Tibial nerve (tissue), 4 donors: ENCODE measurements around the gene NIF3L1.
"Not testable (repeated sequence)": the region's sequence is repeated elsewhere in the genome, so short reads cannot be mapped to it uniquely, and the experiment has no call there.

Experiments used
- CTCF ChIP-seq, 5 experiments: fragments of 200-600 bp in 3 of 5; fragments of 450-650 bp in 2 of 5; sonication (generic) in 3 of 5; IDR thresholded peaks; one replicate each; pipeline ENCODE4 v1.5.1; 2016 to 2019; ENCODE audit warnings: antibody characterized with exemption in 5 of 5, mild to moderate bottlenecking in 3 of 5, moderate library complexity in 2 of 5
- EP300 ChIP-seq, 2 donors: sonication (generic); formaldehyde crosslinking; IDR thresholded peaks; one replicate each; pipeline ENCODE4 v1.6.1; 2017; ENCODE audit warnings: antibody characterized with exemption in 2 of 2, mild to moderate bottlenecking in 1 of 2
- POLR2A ChIP-seq, 2 donors: fragments of 450-650 bp; IDR thresholded peaks; one replicate each; pipeline ENCODE4 v1.6.1; 2017; ENCODE audit warnings: antibody characterized with exemption in 2 of 2, mild to moderate bottlenecking in 2 of 2, moderate library complexity in 2 of 2

GRCh38 chr2:200881715-200882249 is 7.4 kb upstream of the NIF3L1 start:
- TF ChIP-seq POLR2A, EP300, CTCF (IDR thresholded peaks at IDR 0.05): not testable (repeated sequence)
